Measurements from ENCODE around the gene CBFA2T2. TPM values are rescaled to one million over a fixed set of nuclear protein-coding genes. Genes with fewer than 3 reads are reported as not detected.
A peak's percentile ranks its signal among the peaks of the same experiment; 100 is the strongest.

CBFA2T2 gene
- polyA plus RNA-seq, 4 donors: 6.5 to 30.3 (median 9.2) TPM

DNA sequence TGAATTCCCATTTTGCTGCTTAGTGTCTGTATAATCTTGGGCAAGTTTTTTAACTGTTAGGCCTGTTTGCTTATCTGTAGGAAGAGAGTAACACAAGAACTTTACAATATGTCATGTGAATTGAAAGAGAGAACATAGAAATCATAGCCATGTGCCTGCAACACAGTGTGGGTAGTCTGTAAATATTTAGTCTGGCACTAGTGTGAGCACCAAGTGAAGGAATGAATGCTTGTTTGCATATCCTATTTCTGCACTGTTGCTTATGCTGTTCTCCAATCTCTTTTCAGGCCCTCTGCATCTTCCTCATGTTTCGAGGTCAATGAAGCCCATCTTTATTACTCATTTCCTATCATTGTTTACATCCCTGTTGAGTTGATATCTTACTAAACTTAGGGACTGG is 49.2 kb downstream of the CBFA2T2 start:
- no peak for FAIRE-seq
- WGBS, 3 donors: 53 to 71% (median 65%) methylated on average over 1 of the region's 1 CpG
- no peaks in the 10 kb centered on the region for H3K9me3 ChIP-seq (ENCODE audit: control insufficient read depth in 2 of 2, insufficient read depth in 1 of 2, low read depth in 1 of 2, low read length in 1 of 2)
- no peak for DNase-seq
- no peak overlapping the region for H3K27ac ChIP-seq (ENCODE audit: low read depth in 1 of 3, low read length in 2 of 3)
- H3K4me1 ChIP-seq (ENCODE audit: control insufficient read depth in 3 of 3, insufficient read depth in 2 of 3, low read depth in 1 of 3, low read length in 2 of 3): peaks cover 2 to 8% (median 5%) of the 10 kb centered on the region in 3 donors
- no peaks in the 10 kb centered on the region for H3K27me3 ChIP-seq (ENCODE audit: control insufficient read depth in 3 of 3, insufficient read depth in 3 of 3, low read length in 3 of 3)
- no peak overlapping the region for H3K4me3 ChIP-seq (ENCODE audit: low read depth in 1 of 3, low read length in 3 of 3)
- peaks cover 0 to 6% (median 0%) of the 10 kb centered on the region in 3 donors for H3K36me3 ChIP-seq (ENCODE audit: control insufficient read depth in 3 of 3, insufficient read depth in 2 of 3, low read depth in 1 of 3, low read length in 3 of 3)

- Histone ChIP-seq H3K36me3 (ENCODE audit: control insufficient read depth in 3 of 3, insufficient read depth in 2 of 3, low read depth in 1 of 3, low read length in 3 of 3) (peaks cover 0 to 3% (median 0%) of the 10 kb centered on the region in 3 donors), H3K4me3 (ENCODE audit: low read depth in 1 of 3, low read length in 3 of 3) (no peak overlapping the region), H3K4me1 (ENCODE audit: control insufficient read depth in 3 of 3, insufficient read depth in 2 of 3, low read depth in 1 of 3, low read length in 2 of 3) (peaks cover 2 to 8% (median 5%) of the 10 kb centered on the region in 3 donors), H3K27ac (ENCODE audit: low read depth in 1 of 3, low read length in 2 of 3) (no peak overlapping the region), H3K27me3 (ENCODE audit: control insufficient read depth in 3 of 3, insufficient read depth in 3 of 3, low read length in 3 of 3) (no peaks in the 10 kb centered on the region), H3K9me3 (ENCODE audit: control insufficient read depth in 2 of 2, insufficient read depth in 1 of 2, low read depth in 1 of 2, low read length in 1 of 2) (no peaks in the 10 kb centered on the region)
- 87 to 92% (median 89%) methylated on average over 4 of the region's 4 CpGs for WGBS, 3 donors
- no peak for DNase-seq
- FAIRE-seq: no peak
Measured at GRCh38 chr20:33540427-33540826, 50.5 kb downstream of the CBFA2T2 start.

DNA sequence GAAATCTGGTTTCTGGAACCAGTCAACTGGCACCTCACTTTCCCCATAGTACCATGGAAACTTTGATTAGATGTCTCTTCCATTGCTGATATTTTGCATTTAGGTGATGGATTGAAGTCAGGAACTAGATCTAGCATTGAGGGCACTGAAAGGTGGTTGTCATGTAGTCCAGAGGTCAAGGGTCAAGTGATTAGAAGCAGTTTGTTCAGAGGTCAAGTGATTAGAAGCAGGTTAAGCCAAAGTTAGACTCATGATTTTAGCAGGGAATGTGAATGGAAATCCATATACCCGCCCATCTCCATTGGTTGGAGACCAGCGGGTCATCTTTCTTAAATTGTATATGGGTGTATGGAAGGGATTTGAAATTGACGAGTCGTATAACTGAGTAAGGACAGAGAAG is 51.2 kb downstream of the CBFA2T2 start:
- no peak overlapping the region for H3K4me3 ChIP-seq (ENCODE audit: low read depth in 1 of 3, low read length in 3 of 3)
- no peaks in the 10 kb centered on the region for H3K9me3 ChIP-seq (ENCODE audit: control insufficient read depth in 2 of 2, insufficient read depth in 1 of 2, low read depth in 1 of 2, low read length in 1 of 2)
- H3K27me3 ChIP-seq (ENCODE audit: control insufficient read depth in 3 of 3, insufficient read depth in 3 of 3, low read length in 3 of 3): no peaks in the 10 kb centered on the region
- DNase-seq: peak in 1 of 2 donors; percentile 47
- no peak overlapping the region for H3K27ac ChIP-seq (ENCODE audit: low read depth in 1 of 3, low read length in 2 of 3)
- peaks cover 2 to 8% (median 5%) of the 10 kb centered on the region in 3 donors for H3K4me1 ChIP-seq (ENCODE audit: control insufficient read depth in 3 of 3, insufficient read depth in 2 of 3, low read depth in 1 of 3, low read length in 2 of 3)
- peaks cover 0 to 3% (median 0%) of the 10 kb centered on the region in 3 donors for H3K36me3 ChIP-seq (ENCODE audit: control insufficient read depth in 3 of 3, insufficient read depth in 2 of 3, low read depth in 1 of 3, low read length in 3 of 3)
- FAIRE-seq: no peak
- WGBS, 3 donors: 85 to 92% (median 88%) methylated on average over 4 of the region's 4 CpGs

- no peak for DNase-seq
Measured at GRCh38 chr20:33541797-33542196, 51.9 kb downstream of the CBFA2T2 start.

DNA sequence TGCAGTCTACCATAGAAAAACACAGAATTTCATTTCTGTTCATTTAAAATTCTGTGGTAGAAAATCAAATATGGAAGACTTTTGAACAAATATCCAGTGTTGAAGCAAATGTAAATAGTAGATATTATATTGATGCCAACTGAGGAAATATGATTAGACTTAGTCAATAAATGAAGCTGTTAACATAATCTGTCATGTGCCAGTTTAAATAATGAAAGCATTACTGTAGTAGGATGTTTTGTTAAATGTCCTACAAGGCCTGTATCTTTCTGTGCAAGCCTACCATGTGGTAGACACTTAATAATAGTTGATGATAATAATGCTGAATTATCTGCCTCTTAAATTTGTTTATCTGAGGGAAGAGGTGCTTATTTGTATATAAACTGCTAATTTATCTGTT is 55.9 kb downstream of the CBFA2T2 start:
- Histone ChIP-seq H3K36me3 (ENCODE audit: control insufficient read depth in 3 of 3, insufficient read depth in 2 of 3, low read depth in 1 of 3, low read length in 3 of 3) (peaks cover 0 to 8% (median 0%) of the 10 kb centered on the region in 3 donors), H3K27ac (ENCODE audit: low read depth in 1 of 3, low read length in 2 of 3) (no peak overlapping the region), H3K4me3 (ENCODE audit: low read depth in 1 of 3, low read length in 3 of 3) (no peak overlapping the region), H3K9me3 (ENCODE audit: control insufficient read depth in 2 of 2, insufficient read depth in 1 of 2, low read depth in 1 of 2, low read length in 1 of 2) (no peaks in the 10 kb centered on the region), H3K4me1 (ENCODE audit: control insufficient read depth in 3 of 3, insufficient read depth in 2 of 3, low read depth in 1 of 3, low read length in 2 of 3) (peaks cover 0 to 2% (median 0%) of the 10 kb centered on the region in 3 donors), H3K27me3 (ENCODE audit: control insufficient read depth in 3 of 3, insufficient read depth in 3 of 3, low read length in 3 of 3) (no peaks in the 10 kb centered on the region)
- no peak for DNase-seq
- FAIRE-seq: no peak

More at GRCh38 chr20:33541797-33542196, 51.9 kb downstream of the CBFA2T2 start:
- Histone ChIP-seq H3K27ac (ENCODE audit: low read depth in 1 of 3, low read length in 2 of 3) (no peak overlapping the region), H3K27me3 (ENCODE audit: control insufficient read depth in 3 of 3, insufficient read depth in 3 of 3, low read length in 3 of 3) (no peaks in the 10 kb centered on the region), H3K4me3 (ENCODE audit: low read depth in 1 of 3, low read length in 3 of 3) (no peak overlapping the region), H3K36me3 (ENCODE audit: control insufficient read depth in 3 of 3, insufficient read depth in 2 of 3, low read depth in 1 of 3, low read length in 3 of 3) (peaks cover 0 to 3% (median 0%) of the 10 kb centered on the region in 3 donors), H3K9me3 (ENCODE audit: control insufficient read depth in 2 of 2, insufficient read depth in 1 of 2, low read depth in 1 of 2, low read length in 1 of 2) (no peaks in the 10 kb centered on the region), H3K4me1 (ENCODE audit: control insufficient read depth in 3 of 3, insufficient read depth in 2 of 3, low read depth in 1 of 3, low read length in 2 of 3) (peaks cover 2 to 8% (median 5%) of the 10 kb centered on the region in 3 donors)
- 89 to 100% (median 96%) methylated on average over 1 of the region's 1 CpG for WGBS, 3 donors
- no peak for FAIRE-seq

DNA sequence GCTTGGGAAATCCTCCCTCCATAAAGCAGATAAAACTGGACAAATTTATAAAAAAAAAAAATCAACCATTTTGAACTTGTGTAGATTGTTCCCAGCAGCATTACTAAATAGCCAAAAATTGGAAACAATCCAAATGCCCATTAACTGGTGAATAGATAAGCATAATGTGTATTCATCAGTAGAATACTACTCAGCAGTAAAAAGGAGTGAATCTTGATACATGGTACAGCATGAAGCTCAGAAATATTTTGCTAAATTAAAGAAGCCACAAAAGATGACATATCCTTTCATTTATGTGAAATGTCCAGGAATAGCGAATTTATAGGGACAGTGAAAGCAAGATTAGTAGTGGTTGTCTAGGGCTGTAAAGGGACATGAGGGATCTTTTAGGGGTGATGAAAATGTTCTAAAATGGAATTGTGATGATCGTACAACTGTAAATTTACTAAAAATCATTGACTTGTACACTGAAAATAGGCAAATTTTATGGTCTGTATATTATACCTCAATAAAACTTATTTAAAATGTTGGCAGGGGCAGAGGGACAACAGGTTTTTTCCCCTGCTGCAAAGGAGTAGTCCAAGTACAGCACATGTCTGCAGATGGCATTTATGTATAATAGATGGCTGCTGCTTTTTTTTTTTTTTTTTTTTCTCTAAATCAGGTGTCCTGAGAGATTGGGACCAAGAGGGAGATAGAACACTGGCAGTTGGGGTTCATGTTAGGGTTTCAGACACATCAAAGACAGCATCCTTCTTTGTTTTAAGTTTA is 59.5 kb downstream of the CBFA2T2 start:
- WGBS, 3 donors: 95 to 98% (median 96%) methylated on average over 2 of the region's 2 CpGs
- Histone ChIP-seq H3K9me3 (ENCODE audit: control insufficient read depth in 2 of 2, insufficient read depth in 1 of 2, low read depth in 1 of 2, low read length in 1 of 2) (no peaks in the 10 kb centered on the region), H3K27me3 (ENCODE audit: control insufficient read depth in 3 of 3, insufficient read depth in 3 of 3, low read length in 3 of 3) (no peaks in the 10 kb centered on the region), H3K36me3 (ENCODE audit: control insufficient read depth in 3 of 3, insufficient read depth in 2 of 3, low read depth in 1 of 3, low read length in 3 of 3) (peaks cover 0 to 16% (median 0%) of the 10 kb centered on the region in 3 donors), H3K4me3 (ENCODE audit: low read depth in 1 of 3, low read length in 3 of 3) (no peak overlapping the region), H3K27ac (ENCODE audit: low read depth in 1 of 3, low read length in 2 of 3) (no peak overlapping the region), H3K4me1 (ENCODE audit: control insufficient read depth in 3 of 3, insufficient read depth in 2 of 3, low read depth in 1 of 3, low read length in 2 of 3) (no peaks in the 10 kb centered on the region)
- no peak for DNase-seq
- FAIRE-seq: no peak

- H3K4me1 ChIP-seq (ENCODE audit: control insufficient read depth in 3 of 3, insufficient read depth in 2 of 3, low read depth in 1 of 3, low read length in 2 of 3): peaks cover 0 to 13% (median 0%) of the 10 kb centered on the region in 3 donors
- no peak overlapping the region for H3K4me3 ChIP-seq (ENCODE audit: low read depth in 1 of 3, low read length in 3 of 3)
- peaks cover 0 to 16% (median 0%) of the 10 kb centered on the region in 3 donors for H3K36me3 ChIP-seq (ENCODE audit: control insufficient read depth in 3 of 3, insufficient read depth in 2 of 3, low read depth in 1 of 3, low read length in 3 of 3)
- DNase-seq (no peak), FAIRE-seq (no peak)
- H3K27me3 ChIP-seq (ENCODE audit: control insufficient read depth in 3 of 3, insufficient read depth in 3 of 3, low read length in 3 of 3): no peaks in the 10 kb centered on the region
- no peaks in the 10 kb centered on the region for H3K9me3 ChIP-seq (ENCODE audit: control insufficient read depth in 2 of 2, insufficient read depth in 1 of 2, low read depth in 1 of 2, low read length in 1 of 2)
- no peak overlapping the region for H3K27ac ChIP-seq (ENCODE audit: low read depth in 1 of 3, low read length in 2 of 3)
- WGBS, 3 donors: 74 to 89% (median 88%) methylated on average over 1 of the region's 1 CpG
Measured at GRCh38 chr20:33551778-33552177, 61.9 kb downstream of the CBFA2T2 start.

GRCh38 chr20:33552519-33552918 is 62.6 kb downstream of the CBFA2T2 start:
- no peak overlapping the region for H3K4me3 ChIP-seq (ENCODE audit: low read depth in 1 of 3, low read length in 3 of 3)
- no peak overlapping the region for H3K27ac ChIP-seq (ENCODE audit: low read depth in 1 of 3, low read length in 2 of 3)
- peaks cover 0 to 13% (median 0%) of the 10 kb centered on the region in 3 donors for H3K4me1 ChIP-seq (ENCODE audit: control insufficient read depth in 3 of 3, insufficient read depth in 2 of 3, low read depth in 1 of 3, low read length in 2 of 3)
- no peaks in the 10 kb centered on the region for H3K27me3 ChIP-seq (ENCODE audit: control insufficient read depth in 3 of 3, insufficient read depth in 3 of 3, low read length in 3 of 3)
- DNase-seq (no peak), FAIRE-seq (no peak)
- WGBS, 3 donors: 75 to 88% (median 80%) methylated on average over 3 of the region's 3 CpGs
- peaks cover 0 to 18% (median 0%) of the 10 kb centered on the region in 3 donors for H3K36me3 ChIP-seq (ENCODE audit: control insufficient read depth in 3 of 3, insufficient read depth in 2 of 3, low read depth in 1 of 3, low read length in 3 of 3)
- no peaks in the 10 kb centered on the region for H3K9me3 ChIP-seq (ENCODE audit: control insufficient read depth in 2 of 2, insufficient read depth in 1 of 2, low read depth in 1 of 2, low read length in 1 of 2)

Measured in small intestine (tissue), 7 donors.